ENCODE data around the gene KRTAP5-9. TPM values are rescaled to one million over a fixed set of nuclear protein-coding genes. Genes with fewer than 3 reads are reported as not detected.
"Not testable (repeated sequence)": the region's sequence is repeated elsewhere in the genome, so short reads cannot be mapped to it uniquely, and the experiment has no call there.

The KRTAP5-9 gene
- total RNA-seq, 4 donors from 2014 or later: 1.3 to 2.0 TPM; not detected in 2

GRCh38 chr11:71589546-71589920 lies 41.3 kb downstream of the KRTAP5-9 start:
- H3K27me3 ChIP-seq, H3K4me3 ChIP-seq, H3K36me3 ChIP-seq, H3K27ac ChIP-seq, DNase-seq, H3K9me3 ChIP-seq, H3K4me1 ChIP-seq: not testable (repeated sequence)

Small RNAs within 50 kb of the gene (small RNA-seq; reads per million reads assigned to genes)
- gene AP000867.1 (0 reads per million in 2 donors), gene KRTAP5-14P (0 reads per million in 2 donors)

Other genes with a start within 250 kb of the KRTAP5-9 start
- gene DHCR7, start 100.0 kb upstream of the KRTAP5-9 start, total RNA-seq: 100 to 1,000 TPM in 1 of 4 donors, 10 to 100 TPM in 2, 1 to 10 TPM in 1; 5.0 to 101 (median 36.8) TPM
- gene NADSYN1, start 95.2 kb upstream of the KRTAP5-9 start, total RNA-seq: 100 to 1,000 TPM; 183 to 349 (median 294) TPM
- gene KRTAP5-7, start 21.2 kb upstream of the KRTAP5-9 start, total RNA-seq: 1 to 10 TPM in 1 of 4 donors, not detected in 3; 2.7 TPM
- gene KRTAP5-8, start 10.4 kb upstream of the KRTAP5-9 start, total RNA-seq: 1 to 10 TPM in 2 of 4 donors, not detected in 2; 5.8 to 6.0 TPM
- gene KRTAP5-10, start 17.1 kb downstream of the KRTAP5-9 start, total RNA-seq: not detected
- gene KRTAP5-11, start 34.5 kb downstream of the KRTAP5-9 start, total RNA-seq: not detected